Astrocyte (in vitro differentiated cells and primary cell): Measurements from ENCODE around the gene CPXM1.

Source experiments
- CTCF ChIP-seq: IDR thresholded peaks from 2 replicates; pipeline ENCODE4 v1.5.1; 2011; ENCODE audit warnings: low read depth, mild to moderate bottlenecking, inconsistent platforms, low read length, moderate library complexity; ENCODE audit not compliant: insufficient read depth
- EZH2 ChIP-seq: IDR thresholded peaks from 2 replicates; pipeline ENCODE4 v1.6.1; 2012; ENCODE audit warnings: mild to moderate bottlenecking, low read length, inconsistent platforms; ENCODE audit not compliant: insufficient read depth

GRCh38 chr20:2750491-2751251, 49.8 kb downstream of the CPXM1 start:
- no peak for TF ChIP-seq CTCF
- peak; percentile 48 for TF ChIP-seq EZH2
